Head of caudate nucleus (tissue), 42 donors: Measurements from ENCODE around the gene STXBP1.
"Not testable (repeated sequence)": the region's sequence is repeated elsewhere in the genome, so short reads cannot be mapped to it uniquely, and the experiment has no call there.

Source experiments
- DNase-seq, 42 donors: peaks; one replicate each; pipeline versions ENCODE4 v3.0.0 to v3.0.0-alpha.2; 2020 to 2021; ENCODE audit warnings: mixed read lengths in 7 of 42
- intact Hi-C: fragments of 100-400 bp; cut with DNase I; formaldehyde crosslinking; loops from one replicate; pipeline ENCODE4 v1.15.0; 2022

The STXBP1 gene

GRCh38 chr9:127575875-127576778 lies 36.0 kb upstream of the STXBP1 start:
- DNase-seq: no peak
- intact Hi-C loops: no loop called here

GRCh38 chr9:127577194-127577593 lies 34.9 kb upstream of the STXBP1 start:
- DNase-seq, intact Hi-C loops: not testable (repeated sequence)

- no peak for DNase-seq
- intact Hi-C loops: no loop called here
Observed at GRCh38 chr9:127578627-127578951, 33.5 kb upstream of the STXBP1 start.

GRCh38 chr9:127578952-127579853 lies 32.9 kb upstream of the STXBP1 start:
- intact Hi-C loops: no loop called here
- peak; percentile 51 to 95 (median 72) for DNase-seq

GRCh38 chr9:127580366-127580765 lies 31.7 kb upstream of the STXBP1 start:
- intact Hi-C loops: no loop called here
- no peak for DNase-seq

- no peak for DNase-seq
- intact Hi-C loops: no loop called here
Observed at GRCh38 chr9:127580879-127581475, 31.1 kb upstream of the STXBP1 start.

GRCh38 chr9:127584474-127584805 lies 27.6 kb upstream of the STXBP1 start:
- DNase-seq, intact Hi-C loops: not testable (repeated sequence)

GRCh38 chr9:127585161-127585819 lies 26.8 kb upstream of the STXBP1 start:
- intact Hi-C loops: loop anchor here (5.0 kb wide), 1 partner anchor 78 kb away; no protein-coding TSS in a partner anchor
- DNase-seq: no peak

- intact Hi-C loops: loop anchor here (5.0 kb wide), 1 partner anchor 79 kb away; no protein-coding TSS in a partner anchor
- DNase-seq: no peak
Observed at GRCh38 chr9:127586096-127586495, 26.0 kb upstream of the STXBP1 start.

- intact Hi-C loops: loop anchor here (5.0 kb wide), 1 partner anchor 79 kb away; no protein-coding TSS in a partner anchor
- DNase-seq: peak; percentile 46 to 93 (median 80)
Observed at GRCh38 chr9:127586537-127586936, 25.5 kb upstream of the STXBP1 start.

- DNase-seq: no peak
- intact Hi-C loops: loop anchor here (5.0 kb wide), 1 partner anchor 81 kb away; no protein-coding TSS in a partner anchor
Observed at GRCh38 chr9:127587966-127588365, 24.1 kb upstream of the STXBP1 start.

GRCh38 chr9:127588740-127589506 lies 23.2 kb upstream of the STXBP1 start:
- DNase-seq: no peak
- intact Hi-C loops: loop anchor here (5.0 kb wide), 1 partner anchor 82 kb away; no protein-coding TSS in a partner anchor

- peak in 41 of 42 donors; percentile 29 to 90 (median 73) for DNase-seq
- intact Hi-C loops: loop anchor here (5.0 kb wide), 3 partner anchors 83 to 327 kb away; partner anchors contain the start of gene ST6GALNAC4
Observed at GRCh38 chr9:127589955-127590370, 22.1 kb upstream of the STXBP1 start.

- no peak for DNase-seq
- intact Hi-C loops: no loop called here
Observed at GRCh38 chr9:127595611-127596010, 16.5 kb upstream of the STXBP1 start.

- intact Hi-C loops: no loop called here
- peak in 1 of 42 donors; percentile 16 for DNase-seq
Observed at GRCh38 chr9:127598839-127599549, 13.1 kb upstream of the STXBP1 start.

- intact Hi-C loops: no loop called here
- DNase-seq: no peak
Observed at GRCh38 chr9:127599550-127599891, 12.6 kb upstream of the STXBP1 start.

- intact Hi-C loops: no loop called here
- no peak for DNase-seq
Observed at GRCh38 chr9:127603226-127603625, 8.9 kb upstream of the STXBP1 start.

- no peak for DNase-seq
- intact Hi-C loops: no loop called here
Observed at GRCh38 chr9:127606043-127606442, 6.0 kb upstream of the STXBP1 start.
